Neural progenitor cell (in vitro differentiated cells): ENCODE measurements around the gene NAPA. TPM values are rescaled to one million over a fixed set of nuclear protein-coding genes. Genes with fewer than 3 reads are reported as not detected.
A peak's percentile ranks its signal among the peaks of the same experiment; 100 is the strongest.

Experiments used
- DNase-seq: peaks from one replicate; pipeline ENCODE4 v3.0.0-alpha.2; 2016; ENCODE audit warnings: low spot score
- H2AFZ ChIP-seq: fragments of 200-600 bp; sonication (generic); replicated peaks from 2 replicates; pipeline ENCODE4 v1.6.1; 2016; ENCODE audit warnings: antibody characterized with exemption
- H3F3A ChIP-seq: fragments of 200-600 bp; sonication (generic); 2 replicates; pipeline ENCODE4 v1.6.1; 2016; ENCODE audit warnings: antibody characterized with exemption, low read depth
- H3K27ac ChIP-seq: fragments of 200-600 bp; sonication (generic); 2 replicates; pipeline ENCODE4 v1.5.1; 2016; ENCODE audit warnings: mild to moderate bottlenecking
- H3K27me3 ChIP-seq: fragments of 200-600 bp; sonication (generic); 2 replicates; pipeline ENCODE4 v1.6.1; 2016; ENCODE audit warnings: mild to moderate bottlenecking, moderate library complexity
- H3K36me3 ChIP-seq: fragments of 200-600 bp; sonication (generic); 2 replicates; pipeline ENCODE4 v1.5.1; 2016
- H3K4me1 ChIP-seq: fragments of 200-600 bp; sonication (generic); 2 replicates; pipeline ENCODE4 v1.6.1; 2016; ENCODE audit warnings: mixed run types
- H3K4me2 ChIP-seq: fragments of 200-600 bp; sonication (generic); 2 replicates; pipeline ENCODE4 v1.6.1; 2016
- H3K4me3 ChIP-seq: fragments of 200-600 bp; sonication (generic); 2 replicates; pipeline ENCODE4 v1.5.1; 2016
- H3K79me2 ChIP-seq: fragments of 200-600 bp; sonication (generic); 2 replicates; pipeline ENCODE4 v1.6.1; 2016; ENCODE audit warnings: low read depth
- H3K9ac ChIP-seq: fragments of 200-600 bp; sonication (generic); 2 replicates; pipeline ENCODE4 v1.6.1; 2016
- H3K9me3 ChIP-seq: fragments of 200-600 bp; sonication (generic); 2 replicates; pipeline ENCODE4 v1.5.1; 2016; ENCODE audit warnings: low read depth
- H4K20me1 ChIP-seq: fragments of 200-600 bp; sonication (generic); 2 replicates; pipeline ENCODE4 v1.6.1; 2016; ENCODE audit warnings: low read depth
- H3K27ac Mint-ChIP-seq: 3 replicates; pipeline ENCODE4 v1.8.0; 2021; ENCODE audit warnings: mixed read lengths
- H3K27me3 Mint-ChIP-seq: 2 replicates; pipeline ENCODE4 v1.8.0; 2022; ENCODE audit warnings: low read depth, mild to moderate bottlenecking, inconsistent platforms, moderate library complexity, mixed read lengths; ENCODE audit not compliant: insufficient read depth
- H3K36me3 Mint-ChIP-seq: 3 replicates; pipeline ENCODE4 v1.8.0; 2021; ENCODE audit warnings: mixed read lengths
- H3K4me1 Mint-ChIP-seq: 3 replicates; pipeline ENCODE4 v1.8.0; 2021; ENCODE audit warnings: mixed read lengths
- H3K4me3 Mint-ChIP-seq: 3 replicates; pipeline ENCODE4 v1.8.0; 2021; ENCODE audit warnings: mild to moderate bottlenecking, moderate library complexity, mixed read lengths
- H3K9me3 Mint-ChIP-seq: 3 replicates; pipeline ENCODE4 v1.8.0; 2020; ENCODE audit warnings: mixed read lengths
- CTCF ChIP-seq: fragments of 200-600 bp; sonication (generic); IDR thresholded peaks from 2 replicates; pipeline ENCODE4 v1.5.1; 2017; ENCODE audit warnings: antibody characterized with exemption, mild to moderate bottlenecking
- EZH2 ChIP-seq: fragments of 200-600 bp; sonication (generic); IDR thresholded peaks from 2 replicates; pipeline ENCODE4 v1.6.1; 2017; ENCODE audit warnings: antibody characterized with exemption, mild to moderate bottlenecking, moderate library complexity
- EZH2phosphoT487 ChIP-seq: fragments of 200-600 bp; sonication (generic); IDR thresholded peaks from 2 replicates; pipeline ENCODE4 v1.6.1; 2017; ENCODE audit warnings: antibody characterized with exemption
- total RNA-seq: library from RNA; depleted of rRNA; stranded (reverse); fragments of >200 nt; gene quantifications from 2 replicates; pipeline ENCODE4 v1.2.3, GENCODE V29; 2015; ENCODE audit warnings: low replicate concordance

The NAPA gene
- total RNA-seq, 1 donor from 2014 or later = 30.2 TPM

DNA sequence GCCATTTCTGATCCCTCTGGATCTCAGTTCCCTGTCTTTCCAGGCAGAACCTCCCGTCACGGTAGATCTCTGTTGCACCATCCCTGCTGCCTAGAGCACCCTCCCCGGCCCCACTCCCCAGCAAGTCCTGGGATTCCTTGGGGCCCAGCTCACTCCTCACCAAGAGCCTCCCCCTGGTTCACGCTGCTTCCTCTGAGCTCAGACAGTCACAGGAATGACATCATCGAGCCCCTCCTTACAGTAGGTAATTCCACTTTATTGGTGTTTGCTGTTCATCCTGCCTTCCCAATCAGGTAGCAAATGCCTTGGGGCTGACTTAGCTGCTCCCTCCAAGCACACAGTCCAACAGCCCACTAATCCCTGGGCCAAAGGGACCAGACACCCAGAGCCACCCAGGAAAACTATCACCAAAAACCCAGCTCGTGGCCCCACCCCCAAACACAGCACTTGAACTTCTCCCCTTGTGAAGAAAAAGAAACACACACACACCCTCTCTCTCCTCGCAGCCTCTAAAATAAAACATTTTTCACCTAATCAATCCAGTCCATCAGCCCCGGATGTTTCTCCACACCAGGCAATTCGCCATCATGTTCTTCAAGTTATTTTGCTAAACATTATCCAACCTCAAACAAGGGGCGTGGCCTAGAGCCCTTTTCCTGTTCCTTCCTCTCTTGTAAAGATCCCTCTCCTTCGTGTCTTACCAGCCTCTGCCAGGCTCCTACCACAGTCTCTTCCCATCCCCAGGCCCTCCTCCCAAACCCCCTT, 2.5 kb downstream of the NAPA start:
- no peaks in the 10 kb centered on the region for H3K27me3 ChIP-seq
- TF ChIP-seq EZH2 = no peak
- no peak for TF ChIP-seq CTCF
- TF ChIP-seq EZH2phosphoT487 = no peak
- Mint-ChIP-seq H3K4me3 (peak overlapping the region; percentile 97), H3K36me3 (no peaks in the 10 kb centered on the region), H3K27ac (peak overlapping the region; percentile 8), H3K9me3 (no peaks in the 10 kb centered on the region), H3K4me1 (peaks cover 35% of the 10 kb centered on the region), H3K27me3 (peaks cover 4% of the 10 kb centered on the region)
- H3K4me1 ChIP-seq = peaks cover 14% of the 10 kb centered on the region
- no peaks in the 10 kb centered on the region for H3K36me3 ChIP-seq
- no peak for DNase-seq
- H3K9me3 ChIP-seq = no peaks in the 10 kb centered on the region
- H3F3A ChIP-seq = peaks cover 15% of the 10 kb centered on the region
- peaks cover 69% of the 10 kb centered on the region for H3K79me2 ChIP-seq
- H2AFZ ChIP-seq = no peak overlapping the region
- no peak overlapping the region for H3K4me2 ChIP-seq
- H4K20me1 ChIP-seq = peaks cover 42% of the 10 kb centered on the region
- H3K9ac ChIP-seq = peak overlapping the region; percentile 29
- H3K27ac ChIP-seq = no peak overlapping the region
- H3K4me3 ChIP-seq = no peak overlapping the region

GRCh38 chr19:47511681-47512080, 3.2 kb downstream of the NAPA start:
- no peak overlapping the region for H3K9ac ChIP-seq
- no peak overlapping the region for H3K27ac ChIP-seq
- peaks cover 49% of the 10 kb centered on the region for H4K20me1 ChIP-seq
- H3K79me2 ChIP-seq = peaks cover 75% of the 10 kb centered on the region
- TF ChIP-seq EZH2 (no peak), EZH2phosphoT487 (no peak), CTCF (no peak)
- Mint-ChIP-seq H3K9me3 (no peaks in the 10 kb centered on the region), H3K4me1 (peaks cover 36% of the 10 kb centered on the region), H3K27ac (no peak overlapping the region), H3K27me3 (peaks cover 4% of the 10 kb centered on the region), H3K36me3 (no peaks in the 10 kb centered on the region), H3K4me3 (peak overlapping the region; percentile 62)
- H2AFZ ChIP-seq = no peak overlapping the region
- no peaks in the 10 kb centered on the region for H3K9me3 ChIP-seq
- H3F3A ChIP-seq = peaks cover 15% of the 10 kb centered on the region
- no peak for DNase-seq
- no peak overlapping the region for H3K4me3 ChIP-seq
- H3K36me3 ChIP-seq = no peaks in the 10 kb centered on the region
- no peaks in the 10 kb centered on the region for H3K27me3 ChIP-seq
- H3K4me2 ChIP-seq = no peak overlapping the region
- H3K4me1 ChIP-seq = peaks cover 14% of the 10 kb centered on the region

DNA sequence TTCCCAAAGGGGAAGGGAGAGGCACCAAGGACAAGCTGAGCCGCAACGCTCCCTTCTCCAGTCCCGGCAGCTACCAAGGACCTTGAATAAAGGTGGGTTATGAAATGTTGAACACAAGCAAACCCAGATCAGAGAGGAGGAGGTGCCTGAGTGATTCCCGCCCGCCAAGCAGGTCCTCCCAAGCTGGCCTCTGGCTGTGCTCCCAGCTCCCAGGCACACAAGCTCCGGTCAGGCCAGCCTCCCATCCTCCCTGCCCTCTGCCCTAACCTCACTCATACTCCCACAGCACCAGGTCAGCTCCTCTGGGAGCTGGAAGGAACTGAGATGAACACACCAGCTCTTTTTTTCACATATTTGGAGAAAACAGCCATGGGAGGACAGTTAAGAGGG, 3.7 kb downstream of the NAPA start:
- no peaks in the 10 kb centered on the region for H3K36me3 ChIP-seq
- H3K36me3 Mint-ChIP-seq = no peaks in the 10 kb centered on the region
- peaks cover 51% of the 10 kb centered on the region for H4K20me1 ChIP-seq
- no peak for DNase-seq
- H3K27ac ChIP-seq = no peak overlapping the region
- H3K27me3 ChIP-seq = no peaks in the 10 kb centered on the region
- peaks cover 34% of the 10 kb centered on the region for H3K4me1 Mint-ChIP-seq
- H3K27me3 Mint-ChIP-seq = peaks cover 4% of the 10 kb centered on the region
- H3K9ac ChIP-seq = no peak overlapping the region
- H3K4me1 ChIP-seq = peaks cover 14% of the 10 kb centered on the region
- H3K4me3 Mint-ChIP-seq = peak overlapping the region; percentile 10
- peaks cover 80% of the 10 kb centered on the region for H3K79me2 ChIP-seq
- H3K4me2 ChIP-seq = no peak overlapping the region
- no peak overlapping the region for H3K27ac Mint-ChIP-seq
- H3K9me3 ChIP-seq = no peaks in the 10 kb centered on the region
- H2AFZ ChIP-seq = no peak overlapping the region
- TF ChIP-seq EZH2 = no peak
- no peak for TF ChIP-seq EZH2phosphoT487
- TF ChIP-seq CTCF = no peak
- no peaks in the 10 kb centered on the region for H3K9me3 Mint-ChIP-seq
- peaks cover 12% of the 10 kb centered on the region for H3F3A ChIP-seq
- no peak overlapping the region for H3K4me3 ChIP-seq
